GM18909 (cell line): ENCODE measurements around the gene FAT1.
A peak's percentile ranks its signal among the peaks of the same experiment; 100 is the strongest.

Experiments
- ATAC-seq: cut with Tn5 transposase; IDR thresholded peaks from one replicate; pipeline ENCODE4 v1.9.1; 2021; ENCODE audit warnings: mild to moderate bottlenecking; ENCODE audit not compliant: unreplicated experiment, poor library complexity

Gene FAT1

GRCh38 chr4:186591651-186592050, 132.0 kb downstream of the FAT1 start:
- no peak for ATAC-seq

GRCh38 chr4:186588503-186588902, 135.2 kb downstream of the FAT1 start:
- no peak for ATAC-seq

- ATAC-seq: peak; percentile 74
These were observed 136.1 kb downstream of the FAT1 start for GRCh38 chr4:186587416-186588018.

GRCh38 chr4:186586205-186586604, 137.5 kb downstream of the FAT1 start:
- ATAC-seq: no peak

GRCh38 chr4:186584912-186585311, 138.7 kb downstream of the FAT1 start:
- no peak for ATAC-seq

- no peak for ATAC-seq
These were observed 142.2 kb downstream of the FAT1 start for GRCh38 chr4:186581421-186581820.

- no peak for ATAC-seq
These were observed 143.0 kb downstream of the FAT1 start for GRCh38 chr4:186580669-186581068.

- no peak for ATAC-seq
These were observed 153.3 kb downstream of the FAT1 start for GRCh38 chr4:186570193-186570996.

GRCh38 chr4:186569533-186570192, 154.0 kb downstream of the FAT1 start:
- no peak for ATAC-seq

GRCh38 chr4:186566068-186566467, 157.6 kb downstream of the FAT1 start:
- ATAC-seq: no peak

GRCh38 chr4:186563761-186564160, 159.9 kb downstream of the FAT1 start:
- no peak for ATAC-seq

- ATAC-seq: no peak
These were observed 161.9 kb downstream of the FAT1 start for GRCh38 chr4:186561748-186562147.

GRCh38 chr4:186560647-186561046, 163.0 kb downstream of the FAT1 start:
- no peak for ATAC-seq

- no peak for ATAC-seq
These were observed 166.2 kb downstream of the FAT1 start for GRCh38 chr4:186557486-186557885.

- ATAC-seq: no peak
These were observed 166.6 kb downstream of the FAT1 start for GRCh38 chr4:186557061-186557460.

- no peak for ATAC-seq
These were observed 168.5 kb downstream of the FAT1 start, which contains the start of gene MTNR1A for GRCh38 chr4:186554914-186555827. Gene MTNR1A (minus strand): TSS chr4:186555567. CDS start chr4:186555365, 202 bp downstream.

- no peak for ATAC-seq
These were observed 169.1 kb downstream of the FAT1 start for GRCh38 chr4:186554539-186554913.

GRCh38 chr4:186553717-186554116, 169.9 kb downstream of the FAT1 start:
- ATAC-seq: no peak

GRCh38 chr4:186551849-186552248, 171.8 kb downstream of the FAT1 start:
- no peak for ATAC-seq

- ATAC-seq: no peak
These were observed 178.2 kb downstream of the FAT1 start for GRCh38 chr4:186545436-186545835.
